IPS-NIHi11 (cell line): Measurements from ENCODE around the gene CDK4.

ENCODE experiments used
- DNase-seq: peaks from one replicate; pipeline ENCODE4 v3.0.0; 2012; ENCODE audit warnings: mixed read lengths, low spot score

Gene CDK4

DNA sequence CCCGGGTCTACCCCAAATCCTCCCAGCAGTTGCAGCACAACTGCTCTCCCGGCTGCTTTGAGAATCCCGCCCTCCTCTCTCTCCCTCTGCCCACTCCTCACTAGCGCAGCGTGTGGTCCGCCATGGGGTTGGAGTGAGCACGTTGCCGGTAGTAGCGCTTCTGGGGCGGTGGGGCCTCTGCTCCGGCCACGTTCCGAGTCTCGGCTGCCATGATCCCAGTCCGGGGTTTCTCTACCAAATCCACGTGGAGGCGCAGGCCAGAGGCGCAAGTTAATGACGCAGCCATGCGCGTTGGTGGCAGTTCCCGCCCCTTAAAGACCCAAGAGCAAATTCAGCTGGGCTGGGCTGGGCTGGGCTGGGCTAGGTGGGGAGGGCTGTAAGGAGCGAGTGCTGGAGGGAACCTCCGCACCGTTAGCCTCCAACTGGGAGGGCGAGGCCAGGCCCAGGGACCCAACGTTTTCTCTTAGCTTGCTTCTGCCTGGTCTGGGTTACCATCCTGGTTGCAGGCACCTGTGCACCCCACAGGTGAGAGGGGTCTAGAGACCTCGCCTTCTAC, 19.8 kb upstream of the CDK4 start, which contains the start of gene METTL1:
Gene METTL1 (minus strand): TSS at position 233 of the 556 bp plus-strand sequence. CDS start 22 bp downstream, at position 211.
- DNase-seq: peak; percentile 92

DNA sequence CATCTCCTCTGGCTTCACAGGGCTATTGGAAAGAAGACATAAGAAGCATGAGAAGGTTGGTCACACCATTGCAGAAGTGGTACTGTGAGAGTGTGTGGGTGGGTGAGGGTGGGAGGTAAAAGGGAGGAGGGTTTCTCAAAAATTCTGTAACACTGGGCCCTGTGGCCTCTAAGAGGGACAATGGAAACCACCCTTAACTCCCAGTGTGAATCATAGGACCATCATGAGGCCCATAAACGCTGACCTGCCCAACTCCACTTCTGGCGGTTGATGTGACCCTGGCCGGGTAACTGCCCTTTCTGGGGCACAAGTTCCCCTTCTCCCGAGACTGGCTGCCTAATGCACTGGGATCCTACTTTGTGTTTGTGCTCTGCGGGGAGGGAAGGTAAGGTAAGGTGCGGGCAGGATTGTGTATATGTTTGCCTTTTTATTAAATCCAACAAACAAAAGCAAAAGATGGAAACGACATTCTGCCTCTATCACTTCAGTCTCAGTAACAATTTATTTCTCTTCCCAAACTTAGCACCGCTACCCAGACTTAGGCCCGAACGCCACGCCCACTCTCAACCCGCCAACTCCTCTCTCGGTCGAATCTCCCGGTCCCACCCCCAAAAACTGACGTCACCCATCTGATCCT, 19.2 kb upstream of the CDK4 start:
- DNase-seq: peak; percentile 91

- DNase-seq: no peak
These were observed 18.6 kb upstream of the CDK4 start for GRCh38 chr12:57770734-57771133.

DNA sequence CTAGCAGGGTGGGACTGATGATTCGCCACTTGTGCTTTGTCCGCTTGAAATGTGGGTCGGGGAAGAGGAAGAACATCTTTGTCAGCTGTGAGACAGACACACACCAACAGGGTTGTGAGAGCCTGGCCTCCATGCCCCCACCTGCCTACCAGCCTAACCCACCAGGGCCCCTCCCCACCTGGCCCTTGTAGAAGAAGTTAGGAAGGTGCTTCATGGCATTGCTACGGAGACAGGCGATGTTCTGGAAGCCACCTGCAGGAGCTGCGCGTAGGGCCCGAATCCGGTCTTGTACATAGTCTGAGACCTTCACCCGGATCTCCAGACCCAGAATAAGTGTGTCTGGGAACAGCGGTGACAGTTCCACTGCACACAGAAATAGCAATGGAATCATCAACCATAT, 17.5 kb upstream of the CDK4 start:
- no peak for DNase-seq

- no peak for DNase-seq
These were observed 15.8 kb upstream of the CDK4 start for GRCh38 chr12:57767876-57768275.

DNA sequence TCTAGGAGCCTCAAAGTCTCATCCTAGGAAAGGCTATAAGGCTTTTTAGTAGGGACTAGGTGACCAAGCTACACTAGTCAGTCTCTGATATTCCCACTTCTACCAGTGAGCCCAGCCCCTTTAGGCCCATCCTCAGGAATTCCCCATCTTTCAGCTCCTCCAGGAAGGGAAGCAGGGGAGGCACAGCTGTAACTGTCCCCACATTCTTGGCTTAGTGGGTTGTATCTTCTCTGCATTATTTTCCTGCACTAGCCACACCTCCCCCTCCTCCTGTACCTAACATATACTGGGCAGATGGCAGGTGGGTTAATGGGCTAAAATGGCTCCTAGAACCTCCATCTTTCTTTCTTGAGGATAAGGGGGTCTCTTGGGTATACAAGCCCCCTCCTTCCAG, 15.2 kb upstream of the CDK4 start:
- no peak for DNase-seq

DNA sequence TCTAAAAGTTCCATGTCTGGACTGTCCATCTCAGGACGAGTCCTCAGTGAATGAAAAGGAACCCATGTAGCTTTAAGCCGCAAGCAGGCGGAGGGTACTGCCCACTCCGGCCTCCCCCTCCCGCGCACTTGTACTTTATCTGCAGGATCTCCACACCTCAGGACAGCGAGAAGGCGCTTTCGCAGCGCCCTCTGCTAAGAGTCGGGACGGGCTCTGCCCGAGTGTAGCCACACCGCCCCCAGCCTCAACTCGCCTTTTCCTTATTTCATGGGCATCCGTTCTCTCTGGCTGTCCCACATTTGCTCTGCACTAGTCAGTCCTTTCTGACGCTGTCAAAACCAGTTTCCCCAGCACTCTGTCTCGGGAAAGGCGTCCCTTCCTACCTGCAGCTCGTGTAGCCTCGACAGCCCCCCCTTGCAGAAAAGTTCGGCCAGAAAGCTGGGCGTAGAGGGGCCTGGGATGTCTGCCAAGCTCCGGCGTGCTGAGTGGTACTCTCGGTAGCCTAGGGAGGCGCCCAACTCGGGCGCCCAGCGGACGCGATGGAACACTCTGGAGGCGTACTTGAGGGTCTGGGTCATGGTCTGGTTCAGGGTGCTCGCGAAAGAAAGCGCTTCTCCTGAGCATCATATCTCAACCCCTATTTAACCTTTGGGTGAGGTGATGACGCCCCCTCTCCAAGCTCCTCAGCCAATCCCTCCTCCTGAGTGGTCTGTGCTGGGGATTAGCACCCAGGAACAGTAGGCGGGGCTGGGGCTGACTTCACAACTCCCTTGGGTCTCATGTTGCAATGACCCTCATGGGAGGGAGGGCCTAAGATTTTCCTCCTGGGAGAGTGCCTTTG, 14.6 kb upstream of the CDK4 start, which contains the start of gene CYP27B1:
Gene CYP27B1 (minus strand): TSS at position 615 of the 841 bp plus-strand sequence. CDS start 37 bp downstream, at position 578.
- peak; percentile 63 for DNase-seq

DNA sequence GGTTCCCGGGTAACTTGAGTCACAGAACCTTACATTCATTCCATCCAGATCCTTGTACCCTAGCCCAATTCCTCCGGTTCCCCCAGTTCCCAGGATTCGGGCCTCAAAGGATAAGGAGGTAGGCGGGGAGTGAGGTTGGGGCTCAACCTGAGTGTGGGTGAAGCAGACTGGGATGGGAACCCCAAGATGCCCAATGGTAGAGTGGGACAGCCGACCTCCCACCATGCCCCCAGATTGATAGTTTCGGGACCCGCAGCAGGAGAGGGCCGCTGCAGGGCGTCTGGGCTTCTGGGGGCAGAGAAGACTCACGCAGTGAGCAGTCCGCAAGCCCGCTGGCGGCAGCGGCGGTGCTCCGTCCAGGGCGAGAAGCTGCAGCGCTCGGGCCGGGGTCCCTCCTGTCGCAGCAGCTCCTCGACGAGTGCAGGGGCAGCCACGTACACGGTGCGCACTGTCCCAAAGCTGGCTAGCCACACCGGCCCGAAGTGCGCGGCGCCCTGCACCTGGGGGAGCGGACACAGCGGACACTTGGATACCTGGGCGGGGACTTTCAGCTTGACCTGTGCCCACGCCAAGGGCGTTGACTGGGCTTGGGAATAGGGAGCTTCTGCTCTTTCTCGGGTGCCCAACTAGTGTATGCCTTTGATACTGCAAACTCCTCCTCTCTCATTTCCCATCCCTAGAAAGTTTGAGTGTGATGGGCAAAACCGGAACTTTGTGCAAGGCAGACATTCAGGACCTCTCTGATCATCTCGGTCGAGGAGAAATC, 13.8 kb upstream of the CDK4 start:
- peak; percentile 18 for DNase-seq

DNA sequence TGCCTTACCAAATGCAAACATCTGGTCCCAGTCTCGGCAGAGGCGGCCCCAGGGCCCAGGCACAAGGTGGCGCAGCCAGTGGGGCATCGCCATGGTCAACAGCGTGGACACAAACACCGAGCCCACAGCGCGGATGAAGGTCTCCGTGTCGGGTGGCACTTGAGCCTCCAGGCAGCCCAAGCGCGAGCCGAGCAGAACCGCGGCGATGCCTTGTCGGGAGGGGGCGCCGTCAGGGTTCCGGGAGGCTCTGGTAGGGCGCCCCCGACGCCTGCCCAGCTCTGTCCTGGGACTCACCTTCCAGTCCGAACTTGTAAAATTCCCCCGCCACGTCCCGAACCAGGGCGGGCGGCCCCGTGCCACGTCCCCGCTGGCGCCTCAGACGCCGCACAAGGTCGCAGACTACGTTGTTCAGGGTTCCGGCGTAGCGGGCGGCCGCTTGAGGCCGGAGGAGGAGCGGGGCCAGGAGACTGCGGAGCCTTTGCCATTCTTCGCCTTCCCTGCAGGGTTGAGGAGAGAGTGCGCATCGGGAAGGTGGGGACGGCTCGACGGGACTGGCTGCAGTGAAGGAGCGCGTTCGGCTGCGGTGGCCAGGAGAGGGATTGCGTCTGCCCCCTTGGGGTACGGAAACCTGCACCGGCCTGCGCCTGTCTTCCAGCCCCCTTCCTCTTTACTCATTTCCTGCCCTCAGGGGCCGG, 13.0 kb upstream of the CDK4 start:
- DNase-seq: peak; percentile 66

DNA sequence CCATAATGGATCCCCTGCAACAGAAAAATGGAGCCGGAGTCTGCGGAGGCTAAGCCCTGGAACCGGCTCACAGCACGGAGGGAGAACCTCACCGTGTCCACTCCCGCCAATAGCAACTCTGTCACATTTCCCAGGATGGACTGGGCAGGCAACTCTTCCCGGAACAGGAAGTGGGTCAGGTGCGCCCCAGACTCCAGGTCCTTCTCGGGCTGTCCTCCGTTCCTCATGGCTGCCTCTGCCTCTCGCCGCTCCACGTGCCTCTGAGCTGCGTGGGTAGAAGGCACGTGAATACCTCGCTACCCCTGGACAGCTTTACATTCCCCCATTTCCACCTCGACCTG, 12.5 kb upstream of the CDK4 start:
- DNase-seq: peak; percentile 31

- DNase-seq: no peak
These were observed 12.0 kb upstream of the CDK4 start for GRCh38 chr12:57763881-57764661.

DNA sequence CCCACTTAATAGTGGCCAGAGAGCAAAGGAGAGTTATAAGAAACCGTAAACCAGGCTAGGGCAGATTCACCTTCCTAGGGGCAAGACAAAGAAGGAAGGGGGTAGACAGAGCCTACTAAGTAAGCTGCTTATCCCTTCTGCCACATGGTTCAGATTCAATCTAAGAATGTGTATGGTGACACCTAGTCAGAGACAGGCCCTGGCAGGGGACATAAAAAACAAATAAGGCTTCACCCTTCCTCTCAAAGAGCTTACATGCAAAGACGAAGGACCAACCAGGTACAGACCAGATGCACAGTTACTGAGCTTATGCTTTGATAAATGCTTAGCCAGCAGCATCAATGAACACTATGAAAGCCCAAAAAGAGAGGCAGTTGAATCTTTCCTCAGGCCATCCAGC, 10.4 kb upstream of the CDK4 start:
- DNase-seq: no peak

DNA sequence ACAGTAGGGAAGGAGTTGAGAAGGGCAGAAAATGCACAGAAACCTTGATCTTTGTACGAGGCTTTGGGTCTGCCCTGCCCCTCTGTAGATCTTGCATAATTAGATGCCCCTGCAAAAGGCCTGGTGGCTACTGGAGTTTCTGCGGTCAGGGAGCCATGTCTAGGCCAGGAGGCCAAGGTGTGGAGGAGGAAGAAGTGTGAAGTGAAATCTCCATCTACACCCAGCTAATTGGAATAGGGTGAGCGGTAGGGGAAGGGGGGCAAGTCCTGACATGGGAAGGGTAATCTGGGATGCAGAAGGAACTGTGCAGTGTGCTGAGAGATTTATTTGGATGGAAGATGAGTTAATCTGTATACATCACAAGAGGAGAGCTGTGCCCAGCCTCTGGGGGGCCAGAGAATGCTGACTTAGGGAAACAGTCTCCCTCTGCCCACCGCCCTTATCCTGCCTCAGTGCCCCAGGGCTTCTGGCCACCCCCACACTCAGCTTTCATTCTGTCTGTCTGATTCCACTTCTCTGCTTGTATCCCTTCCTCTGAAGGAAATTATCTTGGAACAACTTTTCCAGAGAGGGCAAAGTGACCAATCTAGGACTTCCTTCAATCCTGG, 9.4 kb upstream of the CDK4 start:
- DNase-seq: no peak

DNA sequence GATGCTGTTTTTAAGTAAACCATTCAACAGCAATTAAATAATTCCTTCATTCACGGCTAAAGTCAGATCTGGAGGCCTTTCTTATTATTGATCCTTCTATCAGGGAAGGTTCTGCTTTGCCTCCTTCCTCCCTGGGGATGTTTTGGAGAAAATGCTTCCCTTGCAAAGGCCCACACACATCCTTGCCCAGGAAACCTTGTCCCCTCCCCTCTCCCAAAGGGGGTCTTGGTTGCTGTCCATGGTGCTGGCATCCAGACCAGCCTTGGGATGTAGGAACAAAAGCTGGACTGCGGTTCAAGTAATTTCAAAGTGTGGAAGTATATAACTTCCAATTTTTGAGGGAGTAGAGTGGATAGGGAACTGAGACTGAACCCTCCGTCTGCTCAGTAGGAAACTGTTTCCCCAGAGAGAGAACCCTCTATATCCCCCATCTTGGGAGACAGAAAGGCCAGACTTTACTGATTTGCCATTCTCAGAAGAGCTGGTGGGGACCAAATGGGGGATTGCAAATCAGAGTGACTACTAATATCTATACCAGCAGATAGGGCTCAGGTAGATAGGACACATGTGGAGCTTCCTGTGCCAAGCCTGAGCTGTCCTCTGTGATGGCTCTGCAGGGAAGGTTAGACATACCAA, 8.4 kb upstream of the CDK4 start:
- DNase-seq: peak; percentile 77

GRCh38 chr12:57759360-57759980, 7.4 kb upstream of the CDK4 start:
- DNase-seq: peak; percentile 42

GRCh38 chr12:57758552-57759359, 6.6 kb upstream of the CDK4 start:
- DNase-seq: no peak

- DNase-seq: no peak
These were observed 5.7 kb upstream of the CDK4 start for GRCh38 chr12:57757771-57758170.
